Heart left ventricle (tissue), 11 donors: ENCODE data around the gene RBMY1A1. TPM values are rescaled to one million over a fixed set of nuclear protein-coding genes. Genes with fewer than 3 reads are reported as not detected.

Experiments used
- polyA plus RNA-seq, 2 donors: library from polyadenylated mRNA; stranded (reverse); fragments of 200-250 nt; gene quantifications; one replicate each; pipeline ENCODE4 v1.2.3, GENCODE V29; 2013
- total RNA-seq, 9 donors: library from RNA; depleted of rRNA in 2 of 9; stranded (reverse); fragments of >200 nt in 2 of 9; fragmentation: NEBNext Ultra II Directional in 3 of 9; extraction: Animal tissue kit (Norgen Biotek cat#: 25700) in 3 of 9; gene quantifications; one replicate each; pipeline versions ENCODE4 v1.1.0 to v1.2.4, GENCODE V29; 2016 to 2023
- donor health status: ischemic (EF 13 %, LVEDD 7.1; RV severe dilation, severe dysfunction).
- donor health status: healthy with polysubstance abuse.
- donor health status: DM: no; HTN: yes; CAD: no.
- donor health status: DM: no; HTN: no; CAD: no.
- donor health status: ischemic (EF 25% LVEDD 5.7; RV mildly dilated, moderate dysfunction).
- donor health status: healthy.
- donor health status: DM: yes; HTN: yes; CAD: no.
- donor health status: PGD.
- donor health status: nonischemic (EF 23%, LVEDD 6.1; RV moderate dilation, normal function).

The RBMY1A1 gene
- total and polyA plus RNA-seq, 11 donors = not detected

Other genes with a start within 250 kb of the RBMY1A1 start
- not detected for gene RBMY1B, start 23.5 kb upstream of the RBMY1A1 start, total RNA-seq
- gene RBMY1B, start 23.5 kb upstream of the RBMY1A1 start, polyA plus RNA-seq = not detected